ENCODE data around the gene TLL1.

DNA sequence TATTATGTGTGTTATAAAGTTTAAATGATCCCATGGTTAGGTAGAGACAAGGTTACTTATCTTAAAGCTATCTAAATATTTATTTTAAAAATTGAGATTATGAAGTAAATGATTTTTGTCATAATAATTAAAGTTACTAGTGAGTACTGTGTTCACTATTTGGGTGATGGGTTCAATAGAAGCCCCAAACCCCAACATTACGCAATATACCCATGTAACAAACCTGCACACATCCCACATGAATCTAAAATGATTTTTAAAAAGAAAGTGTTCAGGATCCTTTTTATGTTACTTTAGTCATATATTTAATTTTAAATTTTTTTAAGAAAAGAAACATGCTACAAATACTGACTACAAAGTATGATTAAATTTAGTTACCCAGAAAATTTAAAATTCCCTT is 193.9 kb downstream of the TLL1 start:
- TF ChIP-seq, protein P1, sequence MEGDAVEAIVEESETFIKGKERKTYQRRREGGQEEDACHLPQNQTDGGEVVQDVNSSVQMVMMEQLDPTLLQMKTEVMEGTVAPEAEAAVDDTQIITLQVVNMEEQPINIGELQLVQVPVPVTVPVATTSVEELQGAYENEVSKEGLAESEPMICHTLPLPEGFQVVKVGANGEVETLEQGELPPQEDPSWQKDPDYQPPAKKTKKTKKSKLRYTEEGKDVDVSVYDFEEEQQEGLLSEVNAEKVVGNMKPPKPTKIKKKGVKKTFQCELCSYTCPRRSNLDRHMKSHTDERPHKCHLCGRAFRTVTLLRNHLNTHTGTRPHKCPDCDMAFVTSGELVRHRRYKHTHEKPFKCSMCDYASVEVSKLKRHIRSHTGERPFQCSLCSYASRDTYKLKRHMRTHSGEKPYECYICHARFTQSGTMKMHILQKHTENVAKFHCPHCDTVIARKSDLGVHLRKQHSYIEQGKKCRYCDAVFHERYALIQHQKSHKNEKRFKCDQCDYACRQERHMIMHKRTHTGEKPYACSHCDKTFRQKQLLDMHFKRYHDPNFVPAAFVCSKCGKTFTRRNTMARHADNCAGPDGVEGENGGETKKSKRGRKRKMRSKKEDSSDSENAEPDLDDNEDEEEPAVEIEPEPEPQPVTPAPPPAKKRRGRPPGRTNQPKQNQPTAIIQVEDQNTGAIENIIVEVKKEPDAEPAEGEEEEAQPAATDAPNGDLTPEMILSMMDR (conservative IDR thresholded peaks at IDR 0.05; ENCODE audit: low read depth in 2 of 2): no peak
- TF ChIP-seq EZH2 (IDR thresholded peaks at IDR 0.05; ENCODE audit: low read depth, unreplicated experiment): no peak

Data from GM23338 (cell line).